ENCODE results near the gene MT1E. TPM values are rescaled to one million over a fixed set of nuclear protein-coding genes. Genes with fewer than 3 reads are reported as not detected.

The MT1E gene
- total and polyA plus RNA-seq, 2 of the 8 experiments (the other 6 are each of a cell fraction or from before 2014, with no cell fraction given): 7.9 to 117 TPM

DNA sequence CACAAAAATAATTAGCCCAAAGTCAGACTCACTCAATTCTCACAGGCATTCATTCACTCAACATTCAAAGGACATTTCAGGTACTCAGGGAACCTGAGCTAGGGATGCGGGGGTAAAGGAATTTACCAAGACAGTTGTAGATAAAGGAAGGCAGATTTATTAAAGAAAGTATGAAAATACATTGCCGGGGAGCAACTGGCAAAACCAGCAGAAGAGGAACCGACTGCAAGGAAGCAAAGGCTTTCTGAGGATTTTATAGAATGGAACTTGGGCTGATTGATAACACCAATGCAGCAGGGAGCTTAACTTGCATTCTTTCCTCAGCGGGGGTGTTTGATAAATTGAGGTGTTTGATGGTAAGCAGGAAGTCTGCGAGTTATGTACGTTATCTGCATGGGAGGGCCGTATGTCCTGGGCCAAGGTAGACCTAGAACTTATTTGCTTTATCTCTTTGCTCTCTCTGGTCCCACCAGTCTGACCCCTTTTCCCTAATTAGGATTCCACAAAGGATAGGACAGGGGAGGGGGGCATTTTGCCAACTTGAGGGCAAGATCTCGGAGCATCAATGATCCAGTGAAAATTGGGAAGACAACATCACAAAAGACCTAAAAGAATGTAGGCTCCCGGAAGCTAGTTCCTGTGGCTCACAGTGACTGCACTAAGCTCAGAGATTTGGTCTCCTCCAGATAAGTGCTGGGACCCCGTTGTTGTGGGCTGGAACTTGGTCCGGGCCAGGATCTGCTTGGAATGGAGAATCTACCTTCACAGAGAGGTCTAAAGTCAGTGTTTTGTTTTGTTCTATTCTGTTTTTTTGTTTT is 42.0 kb upstream of the MT1E start (continued):
- TF ChIP-seq ZNF274 (IDR thresholded peaks at IDR 0.05; ENCODE audit: borderline replicate concordance, extremely low read depth, low read length) (no peak), KDM5A (IDR thresholded peaks at IDR 0.05; ENCODE audit: low read length) (no peak), TAF1 (IDR thresholded peaks at IDR 0.05; ENCODE audit: low read depth, low read length) (no peak)
